Measurements from ENCODE around the gene METTL21A. TPM values are rescaled to one million over a fixed set of nuclear protein-coding genes. Genes with fewer than 3 reads are reported as not detected.

Gene METTL21A
- total and polyA plus RNA-seq, 2 of the 4 experiments (the other 2 are of a cell fraction), result 5.9 to 11.6 TPM

GRCh38 chr2:207674266-207674774, 49.1 kb upstream of the METTL21A start:
- H2BK120ac ChIP-seq (ENCODE audit: low read depth, low read length), result no peak overlapping the region
- no peak for DNase-seq

More at GRCh38 chr2:207674266-207674774, 49.1 kb upstream of the METTL21A start:
- Histone ChIP-seq H3K14ac (replicated peaks; ENCODE audit: low read depth, low read length) (no peak overlapping the region), H3K9me3 (ENCODE audit: control insufficient read depth, insufficient read depth, low read length) (no peaks in the 10 kb centered on the region), H2AK5ac (ENCODE audit: low read depth, low read length) (no peak overlapping the region), H4K91ac (ENCODE audit: insufficient read depth, low read depth, low read length) (no peak overlapping the region), H3K4me2 (ENCODE audit: low read depth, low read length) (no peak overlapping the region), H2BK20ac (ENCODE audit: low read depth, low read length) (no peak overlapping the region), H3K9ac (ENCODE audit: low read depth, low read length) (no peak overlapping the region), H3K4ac (ENCODE audit: low read depth, low read length) (no peak overlapping the region), H3K18ac (ENCODE audit: low read depth, low read length) (no peak overlapping the region), H2BK5ac (ENCODE audit: low read depth, low read length, poor library complexity, severe bottlenecking) (no peak overlapping the region), H3K36me3 (ENCODE audit: control insufficient read depth, insufficient read depth, low read length) (no peaks in the 10 kb centered on the region), H3K4me1 (ENCODE audit: control insufficient read depth, insufficient read depth, low read length) (peaks cover 5% of the 10 kb centered on the region), H3K56ac (ENCODE audit: extremely low read depth, insufficient read depth, low read length) (no peak overlapping the region), H3K79me1 (ENCODE audit: low read depth in 1 of 2, low read length in 2 of 2) (no peaks in the 10 kb centered on the region), H3K4me3 (ENCODE audit: insufficient read depth, low read depth, low read length) (no peak overlapping the region), H4K8ac (ENCODE audit: low read depth in 2 of 2, low read length in 2 of 2) (no peak overlapping the region), H3K27ac (ENCODE audit: insufficient read depth, low read length) (no peak overlapping the region), H3K27me3 (ENCODE audit: control insufficient read depth, insufficient read depth, low read length) (no peaks in the 10 kb centered on the region), H4K20me1 (ENCODE audit: insufficient read depth, low read length) (no peaks in the 10 kb centered on the region), H4K5ac (ENCODE audit: low read depth, low read length) (no peak overlapping the region), H2BK15ac (ENCODE audit: low read depth, low read length) (no peak overlapping the region), H3K23ac (ENCODE audit: low read depth, low read length) (no peak overlapping the region), H2AK9ac (replicated peaks; ENCODE audit: low read depth, low read length, poor library complexity) (no peak overlapping the region), H3K9me1 (ENCODE audit: insufficient read depth, low read length) (no peaks in the 10 kb centered on the region), H2AFZ (replicated peaks; ENCODE audit: low read length, poor library complexity) (no peak overlapping the region)
- dilution Hi-C loops (cut with HindIII; ENCODE audit: low sequenced_read_pairs, unreplicated experiment) (no loop called here), intact Hi-C loops (cut with micrococcal nuclease) (no loop called here), in situ Hi-C loops (cut with MboI; ENCODE audit: low sequenced_read_pairs) (no loop called here)
- no TSS peak for BruUV-seq (replicated peaks)
- CTCF ChIA-PET, result interaction anchor here (0.6 kb wide), 1 partner anchor 20 kb away, joined by 4 read pairs; no protein-coding TSS in a partner anchor
- ATAC-seq (ENCODE audit: low read depth), result no peak
- TF ChIP-seq POLR2A (IDR thresholded peaks at IDR 0.05; ENCODE audit: low read depth, low read length), result no peak
- TF ChIP-seq RFX5 (IDR thresholded peaks at IDR 0.05; ENCODE audit: low read depth, low read length), result no peak
- TF ChIP-seq MAFK (IDR thresholded peaks at IDR 0.05; ENCODE audit: low read depth, low read length), result no peak
- TF ChIP-seq SMC3 (IDR thresholded peaks at IDR 0.05; ENCODE audit: low read depth, low read length), result no peak
- no peak for TF ChIP-seq USF2 (IDR thresholded peaks at IDR 0.05; ENCODE audit: low read depth, low read length)
- no peak for TF ChIP-seq BHLHE40 (IDR thresholded peaks at IDR 0.05; ENCODE audit: low read depth, low read length)
- TF ChIP-seq CTCF (conservative IDR thresholded peaks at IDR 0.05; ENCODE audit: low read depth, low read length), result no peak
- no peak for TF ChIP-seq CEBPB (IDR thresholded peaks at IDR 0.05; ENCODE audit: low read depth, low read length)
- POLR2A ChIA-PET (ENCODE audit: unreplicated experiment), result no interaction called here
